ENCODE measurements around the gene GCLC. TPM values are rescaled to one million over a fixed set of nuclear protein-coding genes. Genes with fewer than 3 reads are reported as not detected.

The GCLC gene
- total and polyA plus RNA-seq, 7 donors = 4.7 to 31.9 (median 17.9) TPM

- H3K27ac ChIP-seq = peak overlapping the region; percentile 96
- intact Hi-C loops (cut with DNase I) = loop anchor here (1.0 to 10.0 kb wide), 4 partner anchors 49 to 184 kb away; no protein-coding TSS in a partner anchor
- DNase-seq (no peak), ATAC-seq (no peak)
- TF ChIP-seq, protein P1, sequence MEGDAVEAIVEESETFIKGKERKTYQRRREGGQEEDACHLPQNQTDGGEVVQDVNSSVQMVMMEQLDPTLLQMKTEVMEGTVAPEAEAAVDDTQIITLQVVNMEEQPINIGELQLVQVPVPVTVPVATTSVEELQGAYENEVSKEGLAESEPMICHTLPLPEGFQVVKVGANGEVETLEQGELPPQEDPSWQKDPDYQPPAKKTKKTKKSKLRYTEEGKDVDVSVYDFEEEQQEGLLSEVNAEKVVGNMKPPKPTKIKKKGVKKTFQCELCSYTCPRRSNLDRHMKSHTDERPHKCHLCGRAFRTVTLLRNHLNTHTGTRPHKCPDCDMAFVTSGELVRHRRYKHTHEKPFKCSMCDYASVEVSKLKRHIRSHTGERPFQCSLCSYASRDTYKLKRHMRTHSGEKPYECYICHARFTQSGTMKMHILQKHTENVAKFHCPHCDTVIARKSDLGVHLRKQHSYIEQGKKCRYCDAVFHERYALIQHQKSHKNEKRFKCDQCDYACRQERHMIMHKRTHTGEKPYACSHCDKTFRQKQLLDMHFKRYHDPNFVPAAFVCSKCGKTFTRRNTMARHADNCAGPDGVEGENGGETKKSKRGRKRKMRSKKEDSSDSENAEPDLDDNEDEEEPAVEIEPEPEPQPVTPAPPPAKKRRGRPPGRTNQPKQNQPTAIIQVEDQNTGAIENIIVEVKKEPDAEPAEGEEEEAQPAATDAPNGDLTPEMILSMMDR (IDR thresholded peaks at IDR 0.05) = no peak
- peak overlapping the region; percentile 75 for H3K4me3 ChIP-seq
- H3K4me1 ChIP-seq = peaks cover 50% of the 10 kb centered on the region
- WGBS, 3 donors = 3 to 9% (median 7%) methylated on average over 7 of the region's 7 CpGs
- H3K36me3 ChIP-seq (ENCODE audit: insufficient read depth in 1 of 2, low read depth in 1 of 2) = no peaks in the 10 kb centered on the region
- no peaks in the 10 kb centered on the region for H3K27me3 ChIP-seq (ENCODE audit: insufficient read depth in 3 of 3, low read length in 2 of 3)
- no peaks in the 10 kb centered on the region for H3K9me3 ChIP-seq
Observed at GRCh38 chr6:53543359-53544216, 1.3 kb downstream of the GCLC start.

- peaks cover 56% of the 10 kb centered on the region for H3K4me1 ChIP-seq
- no peak for DNase-seq
- no peaks in the 10 kb centered on the region for H3K27me3 ChIP-seq (ENCODE audit: insufficient read depth in 3 of 3, low read length in 2 of 3)
- H3K27ac ChIP-seq = no peak overlapping the region
- no peaks in the 10 kb centered on the region for H3K9me3 ChIP-seq
- intact Hi-C loops (cut with DNase I) = loop anchor here (5.0 to 10.0 kb wide), 3 partner anchors 47 to 185 kb away; no protein-coding TSS in a partner anchor
- H3K4me3 ChIP-seq = no peak overlapping the region
- no peak for ATAC-seq
- TF ChIP-seq, protein P1 (IDR thresholded peaks at IDR 0.05) = no peak
- H3K36me3 ChIP-seq (ENCODE audit: insufficient read depth in 1 of 2, low read depth in 1 of 2) = no peaks in the 10 kb centered on the region
- WGBS, 3 donors = 95 to 97% (median 97%) methylated on average over 7 of the region's 7 CpGs
Observed at GRCh38 chr6:53541900-53542299, 3.0 kb downstream of the GCLC start.

- Histone ChIP-seq H3K9me3 (no peaks in the 10 kb centered on the region), H3K27ac (no peak overlapping the region), H3K36me3 (ENCODE audit: insufficient read depth in 1 of 2, low read depth in 1 of 2) (no peaks in the 10 kb centered on the region), H3K4me3 (no peak overlapping the region), H3K27me3 (ENCODE audit: insufficient read depth in 3 of 3, low read length in 2 of 3) (no peaks in the 10 kb centered on the region), H3K4me1 (peaks cover 51% of the 10 kb centered on the region)
- no peak for ATAC-seq
- no peak for DNase-seq
- TF ChIP-seq, protein P1 (IDR thresholded peaks at IDR 0.05) = no peak
- 84 to 98% (median 87%) methylated on average over 4 of the region's 4 CpGs for WGBS, 3 donors
- intact Hi-C loops (cut with DNase I) = loop anchor here (5.0 to 10.0 kb wide), 3 partner anchors 45 to 187 kb away; no protein-coding TSS in a partner anchor
Observed at GRCh38 chr6:53540129-53540692, 4.7 kb downstream of the GCLC start.

- TF ChIP-seq, protein P1 (IDR thresholded peaks at IDR 0.05) = no peak
- Histone ChIP-seq H3K4me3 (no peak overlapping the region), H3K36me3 (ENCODE audit: insufficient read depth in 1 of 2, low read depth in 1 of 2) (no peaks in the 10 kb centered on the region), H3K27ac (no peak overlapping the region), H3K4me1 (peaks cover 51% of the 10 kb centered on the region), H3K9me3 (no peaks in the 10 kb centered on the region), H3K27me3 (ENCODE audit: insufficient read depth in 3 of 3, low read length in 2 of 3) (no peaks in the 10 kb centered on the region)
- DNase-seq (no peak), ATAC-seq (no peak)
- intact Hi-C loops (cut with DNase I) = no loop called here
- WGBS, 3 donors = 92 to 95% (median 93%) methylated on average over 5 of the region's 5 CpGs
Observed at GRCh38 chr6:53539561-53539960, 5.3 kb downstream of the GCLC start.
